Trophoblast cell (in vitro differentiated cells and primary cell): ENCODE results near the gene TSPYL6.

Experiments
- DNase-seq, 2 donors: peaks; one replicate each; pipeline ENCODE4 v3.0.0-alpha.2; 2016
- H2AFZ ChIP-seq: 2 replicates; pipeline ENCODE4 v1.6.1; 2013; ENCODE audit warnings: low read length, moderate library complexity, mild to moderate bottlenecking; ENCODE audit not compliant: insufficient read depth, poor library complexity
- H2AK5ac ChIP-seq: 2 replicates; pipeline ENCODE4 v1.6.1; 2013; ENCODE audit warnings: mild to moderate bottlenecking, low read length
- H2BK120ac ChIP-seq: 2 replicates; pipeline ENCODE4 v1.6.1; 2013; ENCODE audit warnings: low read length, mild to moderate bottlenecking, moderate library complexity; ENCODE audit not compliant: insufficient read depth, poor library complexity
- H2BK12ac ChIP-seq: 2 replicates; pipeline ENCODE4 v1.6.1; 2013; ENCODE audit warnings: mild to moderate bottlenecking, low read length, moderate library complexity
- H2BK5ac ChIP-seq: 2 replicates; pipeline ENCODE4 v1.6.1; 2013; ENCODE audit warnings: low read length, low read depth, moderate library complexity, mild to moderate bottlenecking; ENCODE audit not compliant: poor library complexity
- H3K14ac ChIP-seq: 2 replicates; pipeline ENCODE4 v1.6.1; 2013; ENCODE audit warnings: mild to moderate bottlenecking, low read length
- H3K18ac ChIP-seq: 2 replicates; pipeline ENCODE4 v1.6.1; 2013; ENCODE audit warnings: mild to moderate bottlenecking, low read length
- H3K23ac ChIP-seq: 2 replicates; pipeline ENCODE4 v1.6.1; 2013; ENCODE audit warnings: low read length
- H3K27ac ChIP-seq: 2 replicates; pipeline ENCODE4 v1.5.1; 2013; ENCODE audit warnings: low read depth, mild to moderate bottlenecking, inconsistent platforms, low read length, moderate library complexity
- H3K27me3 ChIP-seq: 2 replicates; pipeline ENCODE4 v1.6.1; 2013; ENCODE audit warnings: inconsistent platforms, mild to moderate bottlenecking, low read length, moderate library complexity; ENCODE audit not compliant: insufficient read depth
- H3K36me3 ChIP-seq, 2 experiments: 1 replicate in 1 of 2; 2 replicates in 1 of 2; pipeline ENCODE4 v1.6.1; 2013; ENCODE audit warnings: low read length in 2 of 2, mild to moderate bottlenecking in 2 of 2, moderate library complexity in 1 of 2; ENCODE audit not compliant: insufficient read depth in 2 of 2, control insufficient read depth in 1 of 2
- H3K4ac ChIP-seq: 2 replicates; pipeline ENCODE4 v1.6.1; 2013; ENCODE audit warnings: low read depth, mild to moderate bottlenecking, low read length, moderate library complexity
- H3K4me1 ChIP-seq, 2 experiments: 1 replicate in 1 of 2; 2 replicates in 1 of 2; pipeline ENCODE4 v1.6.1; 2013; ENCODE audit warnings: low read length in 2 of 2, mild to moderate bottlenecking in 2 of 2, moderate library complexity in 1 of 2; ENCODE audit not compliant: insufficient read depth in 2 of 2, control insufficient read depth in 1 of 2
- H3K4me2 ChIP-seq: 2 replicates; pipeline ENCODE4 v1.6.1; 2013; ENCODE audit warnings: inconsistent platforms, mild to moderate bottlenecking, low read length, moderate library complexity
- H3K4me3 ChIP-seq: 2 replicates; pipeline ENCODE4 v1.5.1; 2013; ENCODE audit warnings: mild to moderate bottlenecking, low read depth, low read length, inconsistent platforms
- H3K79me1 ChIP-seq: one replicate; pipeline ENCODE4 v1.6.1; 2013; ENCODE audit warnings: low read length
- H3K79me2 ChIP-seq: 2 replicates; pipeline ENCODE4 v1.6.1; 2013; ENCODE audit warnings: low read length, mild to moderate bottlenecking; ENCODE audit not compliant: control insufficient read depth, insufficient read depth, poor library complexity
- H3K9ac ChIP-seq: 2 replicates; pipeline ENCODE4 v1.6.1; 2013; ENCODE audit warnings: mild to moderate bottlenecking, low read length
- H3K9me3 ChIP-seq: 2 replicates; pipeline ENCODE4 v1.6.1; 2013; ENCODE audit warnings: low read depth, mild to moderate bottlenecking, control low read depth, inconsistent platforms, low read length; ENCODE audit not compliant: insufficient read depth
- H4K12ac ChIP-seq: 2 replicates; pipeline ENCODE4 v1.6.1; 2013; ENCODE audit warnings: low read depth, mild to moderate bottlenecking, low read length, moderate library complexity
- H4K8ac ChIP-seq: 2 replicates; pipeline ENCODE4 v1.6.1; 2013; ENCODE audit warnings: low read depth, mild to moderate bottlenecking, low read length, moderate library complexity
- H4K91ac ChIP-seq: one replicate; pipeline ENCODE4 v1.6.1; 2013; ENCODE audit warnings: low read depth, mild to moderate bottlenecking, low read length, moderate library complexity
- WGBS: extraction: QIAGEN DNeasy Blood & Tissue Kit; methylation state at CpG from one replicate; pipeline ENCODE4 v1.1.7; 2013; ENCODE audit warnings: missing lambda C conversion rate; ENCODE audit not compliant: insufficient read length, insufficient coverage; ENCODE audit errors: extremely low coverage; 5-methylcytosine and 5-hydroxymethylcytosine counted together

TSPYL6 gene

GRCh38 chr2:54249629-54250028 is 6.4 kb downstream of the TSPYL6 start:
- Histone ChIP-seq H2AFZ (no peak overlapping the region), H3K79me1 (no peaks in the 10 kb centered on the region), H4K8ac (no peak overlapping the region), H2BK12ac (no peak overlapping the region), H2BK5ac (no peak overlapping the region), H3K4me3 (no peak overlapping the region), H3K14ac (no peak overlapping the region), H3K4me2 (no peak overlapping the region), H2AK5ac (no peak overlapping the region), H4K91ac (no peak overlapping the region), H3K27me3 (no peaks in the 10 kb centered on the region), H4K12ac (no peak overlapping the region), H3K23ac (no peak overlapping the region), H3K9me3 (no peaks in the 10 kb centered on the region), H3K9ac (no peak overlapping the region), H3K27ac (no peak overlapping the region), H3K4ac (no peak overlapping the region), H2BK120ac (no peak overlapping the region), H3K4me1 (no peaks in the 10 kb centered on the region), H3K36me3 (no peaks in the 10 kb centered on the region), H3K18ac (no peak overlapping the region), H3K79me2 (no peaks in the 10 kb centered on the region)
- DNase-seq, result no peak

GRCh38 chr2:54247115-54247514 is 8.9 kb downstream of the TSPYL6 start:
- Histone ChIP-seq H2AK5ac (no peak overlapping the region), H2AFZ (no peak overlapping the region), H3K4me2 (no peak overlapping the region), H3K36me3 (no peaks in the 10 kb centered on the region), H2BK12ac (no peak overlapping the region), H3K23ac (no peak overlapping the region), H2BK5ac (no peak overlapping the region), H3K27me3 (no peaks in the 10 kb centered on the region), H4K12ac (no peak overlapping the region), H3K9ac (no peak overlapping the region), H3K79me1 (no peaks in the 10 kb centered on the region), H3K4me3 (no peak overlapping the region), H3K27ac (no peak overlapping the region), H2BK120ac (no peak overlapping the region), H3K4me1 (no peaks in the 10 kb centered on the region), H3K9me3 (no peaks in the 10 kb centered on the region), H3K18ac (no peak overlapping the region), H3K4ac (no peak overlapping the region), H3K79me2 (no peaks in the 10 kb centered on the region), H3K14ac (no peak overlapping the region), H4K91ac (no peak overlapping the region), H4K8ac (no peak overlapping the region)
- WGBS, result no CpG with 5 or more reads among the region's 1 CpG
- DNase-seq, result peak in 1 of 2 donors; percentile 17

GRCh38 chr2:54240515-54241469 is 15.2 kb downstream of the TSPYL6 start:
- Histone ChIP-seq H4K8ac (no peak overlapping the region), H3K4ac (no peak overlapping the region), H3K36me3 (no peaks in the 10 kb centered on the region), H3K27me3 (no peaks in the 10 kb centered on the region), H3K14ac (no peak overlapping the region), H3K9ac (no peak overlapping the region), H3K4me1 (no peaks in the 10 kb centered on the region), H2BK120ac (no peak overlapping the region), H4K12ac (no peak overlapping the region), H3K79me1 (no peaks in the 10 kb centered on the region), H2BK5ac (no peak overlapping the region), H3K23ac (no peak overlapping the region), H2AK5ac (no peak overlapping the region), H2BK12ac (no peak overlapping the region), H3K27ac (no peak overlapping the region), H3K4me3 (no peak overlapping the region), H3K79me2 (no peaks in the 10 kb centered on the region), H2AFZ (no peak overlapping the region), H3K4me2 (no peak overlapping the region), H4K91ac (no peak overlapping the region), H3K18ac (no peak overlapping the region), H3K9me3 (no peaks in the 10 kb centered on the region)
- no CpG with 5 or more reads among the region's 5 CpGs for WGBS
- no peak for DNase-seq

GRCh38 chr2:54239427-54239826 is 16.6 kb downstream of the TSPYL6 start:
- DNase-seq, result no peak
- H3K79me1 ChIP-seq, result no peaks in the 10 kb centered on the region
- H3K9me3 ChIP-seq, result no peaks in the 10 kb centered on the region
- no peak overlapping the region for H2AFZ ChIP-seq
- H2AK5ac ChIP-seq, result no peak overlapping the region
- no peak overlapping the region for H3K27ac ChIP-seq
- no peak overlapping the region for H3K4me3 ChIP-seq
- no peak overlapping the region for H3K4ac ChIP-seq
- H3K18ac ChIP-seq, result no peak overlapping the region
- H4K91ac ChIP-seq, result no peak overlapping the region
- no peak overlapping the region for H2BK120ac ChIP-seq
- no peak overlapping the region for H3K23ac ChIP-seq
- H3K27me3 ChIP-seq, result no peaks in the 10 kb centered on the region
- no peak overlapping the region for H4K12ac ChIP-seq
- no peaks in the 10 kb centered on the region for H3K36me3 ChIP-seq
- H3K4me1 ChIP-seq, result no peaks in the 10 kb centered on the region
- no peaks in the 10 kb centered on the region for H3K79me2 ChIP-seq
- H2BK12ac ChIP-seq, result no peak overlapping the region
- H3K4me2 ChIP-seq, result no peak overlapping the region
- no peak overlapping the region for H2BK5ac ChIP-seq
- H4K8ac ChIP-seq, result no peak overlapping the region
- no peak overlapping the region for H3K9ac ChIP-seq
- H3K14ac ChIP-seq, result no peak overlapping the region
- WGBS, result no CpG with 5 or more reads among the region's 1 CpG
